Hepatocyte (in vitro differentiated cells): ENCODE results near the gene FRS2. TPM values are rescaled to one million over a fixed set of nuclear protein-coding genes. Genes with fewer than 3 reads are reported as not detected.
A peak's percentile ranks its signal among the peaks of the same experiment; 100 is the strongest.

Source experiments
- DNase-seq: peaks from one replicate; pipeline ENCODE4 v3.0.0-alpha.2; 2016; ENCODE audit warnings: low spot score
- H2AFZ ChIP-seq: fragments of 200-600 bp; sonication (generic); 2 replicates; pipeline ENCODE4 v1.6.0; 2016; ENCODE audit warnings: antibody characterized with exemption, mild to moderate bottlenecking
- H3K27ac ChIP-seq: fragments of 200-600 bp; sonication (generic); 2 replicates; pipeline ENCODE4 v1.5.1; 2016; ENCODE audit warnings: mild to moderate bottlenecking
- H3K27me3 ChIP-seq: fragments of 200-600 bp; sonication (generic); 2 replicates; pipeline ENCODE4 v1.6.1; 2016
- H3K36me3 ChIP-seq: fragments of 200-600 bp; sonication (generic); replicated peaks from 2 replicates; pipeline ENCODE4 v1.5.1; 2016; ENCODE audit warnings: low read depth; ENCODE audit not compliant: insufficient read depth
- H3K4me1 ChIP-seq: fragments of 200-600 bp; sonication (generic); 2 replicates; pipeline ENCODE4 v1.5.1; 2016; ENCODE audit warnings: mild to moderate bottlenecking, moderate library complexity; ENCODE audit not compliant: insufficient read depth
- H3K4me2 ChIP-seq: fragments of 200-600 bp; sonication (generic); 2 replicates; pipeline ENCODE4 v1.6.0; 2016
- H3K4me3 ChIP-seq: fragments of 200-600 bp; sonication (generic); 2 replicates; pipeline ENCODE4 v1.5.1; 2016; ENCODE audit warnings: mild to moderate bottlenecking
- H3K79me2 ChIP-seq: fragments of 200-600 bp; sonication (generic); 2 replicates; pipeline ENCODE4 v1.6.0; 2017; ENCODE audit warnings: mild to moderate bottlenecking
- H3K9me2 ChIP-seq: fragments of 200-600 bp; sonication (generic); replicated peaks from 2 replicates; pipeline ENCODE4 v1.6.0; 2017; ENCODE audit warnings: mild to moderate bottlenecking; ENCODE audit not compliant: insufficient read depth
- H3K9me3 ChIP-seq: fragments of 200-600 bp; sonication (generic); 2 replicates; pipeline ENCODE4 v1.5.1; 2016; ENCODE audit warnings: low read depth, mild to moderate bottlenecking
- H4K20me1 ChIP-seq: fragments of 200-600 bp; sonication (generic); 2 replicates; pipeline ENCODE4 v1.6.0; 2016; ENCODE audit warnings: mild to moderate bottlenecking; ENCODE audit not compliant: insufficient read depth, poor library complexity, severe bottlenecking
- CTCF ChIP-seq: fragments of 200-600 bp; sonication (generic); IDR thresholded peaks from 2 replicates; pipeline ENCODE4 v1.5.1; 2016; ENCODE audit warnings: antibody characterized with exemption, mild to moderate bottlenecking; ENCODE audit not compliant: poor library complexity
- EZH2 ChIP-seq: fragments of 200-600 bp; sonication (generic); IDR thresholded peaks from 2 replicates; pipeline ENCODE4 v1.6.1; 2016; ENCODE audit warnings: antibody characterized with exemption, mild to moderate bottlenecking, borderline replicate concordance
- EZH2phosphoT487 ChIP-seq: fragments of 200-600 bp; sonication (generic); IDR thresholded peaks from one replicate; pipeline ENCODE4 v1.6.1; 2018; ENCODE audit warnings: antibody characterized with exemption, mild to moderate bottlenecking, low read depth, moderate library complexity; ENCODE audit not compliant: unreplicated experiment, severe bottlenecking
- WGBS: methylation state at CpG from one replicate; pipeline ENCODE4 v1.1.6; 2016; ENCODE audit warnings: low lambda C conversion rate; ENCODE audit errors: missing lambda C conversion rate; 5-methylcytosine and 5-hydroxymethylcytosine counted together
- polyA plus RNA-seq: library from polyadenylated mRNA; unstranded; fragments of >200 nt; fragmentation: Nextera tagmentation; extraction: Ambion mirVana; gene quantifications from 2 replicates; pipeline ENCODE4 v1.2.1, GENCODE V29; 2016
- total RNA-seq: library from RNA; depleted of rRNA; stranded (reverse); fragments of >200 nt; gene quantifications from 2 replicates; pipeline ENCODE4 v1.2.3, GENCODE V29; 2014

Gene FRS2
- total and polyA plus RNA-seq, 2 experiments from 2014 or later = 14.7 to 76.4 TPM

DNA sequence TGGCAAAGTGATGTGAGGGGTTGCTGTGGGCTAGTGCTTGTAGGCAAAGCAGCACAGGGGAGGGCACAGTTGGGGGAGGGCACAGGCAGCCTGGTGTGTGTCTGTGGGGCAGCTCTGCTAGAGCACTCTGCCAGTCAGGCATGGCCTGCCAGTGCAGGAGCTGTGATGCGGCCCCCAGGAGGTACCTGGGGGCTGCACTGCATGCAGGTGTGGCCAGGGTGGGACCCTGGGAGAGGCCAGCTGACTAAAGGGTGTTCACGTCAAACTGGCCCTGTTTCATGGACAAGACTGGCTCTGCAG lies 54.1 kb downstream of the FRS2 start:
- peaks cover 14% of the 10 kb centered on the region for H4K20me1 ChIP-seq
- H3K27me3 ChIP-seq = no peaks in the 10 kb centered on the region
- no peak overlapping the region for H3K4me3 ChIP-seq
- H3K27ac ChIP-seq = no peak overlapping the region
- no peak overlapping the region for H2AFZ ChIP-seq
- H3K9me3 ChIP-seq = no peaks in the 10 kb centered on the region
- H3K9me2 ChIP-seq = no peaks in the 10 kb centered on the region
- no peak overlapping the region for H3K4me2 ChIP-seq
- H3K4me1 ChIP-seq = peaks cover 11% of the 10 kb centered on the region
- peaks cover 98% of the 10 kb centered on the region for H3K79me2 ChIP-seq
- 100% methylated on average over 2 of the region's 2 CpGs for WGBS
- H3K36me3 ChIP-seq = no peaks in the 10 kb centered on the region
- TF ChIP-seq EZH2phosphoT487 = no peak
- TF ChIP-seq CTCF = no peak
- no peak for TF ChIP-seq EZH2
- no peak for DNase-seq

DNA sequence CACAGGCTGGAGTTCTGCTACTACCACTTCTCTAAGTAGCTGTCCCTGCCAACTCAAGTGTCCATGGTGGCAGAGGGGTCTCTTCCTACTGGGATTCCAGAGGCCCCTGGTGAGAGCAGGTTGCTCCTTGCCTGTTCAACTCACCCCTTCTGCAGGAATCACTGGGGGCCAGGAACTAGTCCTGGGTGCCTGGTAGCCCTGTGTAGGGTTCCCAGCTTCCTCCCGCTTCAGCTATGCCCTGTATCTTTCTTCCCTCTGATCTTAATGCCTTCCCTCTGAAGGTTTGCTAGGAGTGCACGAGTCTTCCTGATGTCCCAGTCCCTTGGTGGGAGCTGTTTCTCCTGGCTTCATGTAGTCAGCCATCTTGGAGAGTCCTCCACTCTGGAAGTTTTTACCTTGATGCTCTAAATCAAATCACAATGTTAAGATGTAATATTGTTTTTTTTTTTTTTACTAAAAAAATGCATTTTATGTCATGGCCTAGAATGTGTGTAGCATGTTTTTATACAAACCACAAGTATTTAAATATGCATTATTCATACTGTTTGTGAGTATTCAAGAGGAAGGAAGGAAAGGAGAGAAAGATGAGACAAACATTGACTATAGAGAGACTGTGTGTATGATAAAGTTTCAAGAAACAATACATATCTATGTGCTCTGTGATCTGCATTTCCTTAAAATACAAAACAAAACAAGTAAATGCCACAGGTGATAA lies 54.7 kb downstream of the FRS2 start:
- Histone ChIP-seq H3K36me3 (no peaks in the 10 kb centered on the region), H3K9me3 (no peaks in the 10 kb centered on the region), H3K4me2 (no peak overlapping the region), H3K27ac (no peak overlapping the region), H3K79me2 (peaks cover 98% of the 10 kb centered on the region), H4K20me1 (peaks cover 7% of the 10 kb centered on the region), H3K4me1 (peaks cover 11% of the 10 kb centered on the region), H3K4me3 (no peak overlapping the region), H3K9me2 (no peaks in the 10 kb centered on the region), H2AFZ (no peak overlapping the region), H3K27me3 (no peaks in the 10 kb centered on the region)
- WGBS = 100% methylated on average over 2 of the region's 2 CpGs
- no peak for DNase-seq
- TF ChIP-seq EZH2phosphoT487 (no peak), CTCF (no peak), EZH2 (no peak)

- Histone ChIP-seq H3K27me3 (no peaks in the 10 kb centered on the region), H3K9me2 (no peaks in the 10 kb centered on the region), H3K4me2 (peak overlapping the region; percentile 44), H3K36me3 (no peaks in the 10 kb centered on the region), H3K4me3 (no peak overlapping the region), H4K20me1 (no peaks in the 10 kb centered on the region), H3K4me1 (peaks cover 11% of the 10 kb centered on the region), H3K79me2 (peaks cover 98% of the 10 kb centered on the region), H3K9me3 (no peaks in the 10 kb centered on the region), H3K27ac (peak overlapping the region; percentile 79), H2AFZ (no peak overlapping the region)
- 84% methylated on average over 3 of the region's 3 CpGs for WGBS
- peak; percentile 14 for DNase-seq
- TF ChIP-seq EZH2 (no peak), EZH2phosphoT487 (no peak), CTCF (no peak)
Observed at GRCh38 chr12:69527506-69528272, 57.5 kb downstream of the FRS2 start.
